Measurements from ENCODE around the gene DLEC1. TPM values are rescaled to one million over a fixed set of nuclear protein-coding genes. Genes with fewer than 3 reads are reported as not detected.

The DLEC1 gene
- total and polyA plus RNA-seq, 8 donors = 0.14 to 0.75 (median 0.51) TPM

- Histone ChIP-seq H3K27me3 (no peaks in the 10 kb centered on the region), H3K4me3 (no peak overlapping the region), H3K27ac (peak overlapping the region in 2 of 4 donors; percentile 82 to 84), H3K36me3 (peaks cover 0 to 12% (median 3%) of the 10 kb centered on the region in 3 donors), H3K4me1 (peaks cover 10 to 22% (median 11%) of the 10 kb centered on the region in 3 donors), H3K9me3 (no peaks in the 10 kb centered on the region)
- 91 to 95% methylated on average over 15 to 16 of the region's 16 CpGs for WGBS, 2 donors
- no peak for FAIRE-seq
- DNase-seq = peak in 2 of 6 donors; percentile 18 to 77
- TF ChIP-seq CTCF (IDR thresholded peaks at IDR 0.05) = no peak
- no peak for ATAC-seq
- intact Hi-C loops (cut with DNase I) = no loop called here
Measured at GRCh38 chr3:38006445-38006995, 32.5 kb upstream of the DLEC1 start.

GRCh38 chr3:38007754-38008090 lies 31.3 kb upstream of the DLEC1 start:
- H3K4me1 ChIP-seq = peaks cover 10 to 22% (median 11%) of the 10 kb centered on the region in 3 donors
- intact Hi-C loops (cut with DNase I) = no loop called here
- FAIRE-seq (no peak), DNase-seq (peak in 2 of 6 donors; percentile 21 to 59), ATAC-seq (no peak)
- no peak for TF ChIP-seq CTCF (IDR thresholded peaks at IDR 0.05)
- no peaks in the 10 kb centered on the region for H3K9me3 ChIP-seq
- H3K27me3 ChIP-seq = no peaks in the 10 kb centered on the region
- H3K36me3 ChIP-seq = peaks cover 0 to 12% (median 3%) of the 10 kb centered on the region in 3 donors
- no peak overlapping the region for H3K4me3 ChIP-seq
- no peak overlapping the region for H3K27ac ChIP-seq
- 93% methylated on average over 7 of the region's 7 CpGs for WGBS, 2 donors

- FAIRE-seq = no peak
- H3K4me3 ChIP-seq = no peak overlapping the region
- intact Hi-C loops (cut with DNase I) = no loop called here
- no peak for ATAC-seq
- H3K9me3 ChIP-seq = no peaks in the 10 kb centered on the region
- H3K27ac ChIP-seq = no peak overlapping the region
- peak in 2 of 6 donors; percentile 27 to 59 for DNase-seq
- no peaks in the 10 kb centered on the region for H3K27me3 ChIP-seq
- WGBS, 2 donors = 93 to 96% methylated on average over 19 of the region's 19 CpGs
- H3K36me3 ChIP-seq = peaks cover 0 to 12% (median 3%) of the 10 kb centered on the region in 3 donors
- peaks cover 10 to 22% (median 11%) of the 10 kb centered on the region in 3 donors for H3K4me1 ChIP-seq
- TF ChIP-seq CTCF (IDR thresholded peaks at IDR 0.05) = no peak
Measured at GRCh38 chr3:38008191-38008701, 30.8 kb upstream of the DLEC1 start.

GRCh38 chr3:38008971-38009580 lies 29.9 kb upstream of the DLEC1 start:
- Histone ChIP-seq H3K36me3 (peaks cover 0 to 12% (median 3%) of the 10 kb centered on the region in 3 donors), H3K9me3 (no peaks in the 10 kb centered on the region), H3K27me3 (no peaks in the 10 kb centered on the region), H3K4me3 (no peak overlapping the region), H3K4me1 (peaks cover 5 to 18% (median 6%) of the 10 kb centered on the region in 3 donors), H3K27ac (no peak overlapping the region)
- ATAC-seq (no peak), DNase-seq (peak in 2 of 6 donors; percentile 12 to 54), FAIRE-seq (no peak)
- TF ChIP-seq CTCF (IDR thresholded peaks at IDR 0.05) = no peak
- WGBS, 2 donors = 85 to 88% methylated on average over 16 of the region's 16 CpGs
- intact Hi-C loops (cut with DNase I) = no loop called here

Measured in pancreas (tissue), 10 donors.